ENCODE measurements around the gene HIVEP3. TPM values are rescaled to one million over a fixed set of nuclear protein-coding genes. Genes with fewer than 3 reads are reported as not detected.

HIVEP3 gene
- total RNA-seq, 2 donors from 2014 or later: 0.13 to 0.99 TPM

GRCh38 chr1:41639332-41639936, 279.3 kb downstream of the HIVEP3 start:
- DNase-seq: peak; percentile 54
- no peaks in the 10 kb centered on the region for H3K27me3 Mint-ChIP-seq (ENCODE audit: insufficient read depth)
- Histone ChIP-seq H3K9me3 (ENCODE audit: control insufficient read depth, low read length) (no peaks in the 10 kb centered on the region), H3K4me1 (ENCODE audit: control insufficient read depth, insufficient read depth, low read length) (no peaks in the 10 kb centered on the region), H3K27me3 (ENCODE audit: control insufficient read depth, insufficient read depth, low read length, poor library complexity, severe bottlenecking) (no peaks in the 10 kb centered on the region), H3K27ac (ENCODE audit: low read depth, low read length) (no peak overlapping the region), H3K36me3 (ENCODE audit: control insufficient read depth, insufficient read depth, low read length) (no peaks in the 10 kb centered on the region), H3K9ac (ENCODE audit: extremely low read depth, low read length, poor library complexity, severe bottlenecking) (no peak overlapping the region), H3K4me3 (ENCODE audit: low read length) (no peak overlapping the region)
- no peaks in the 10 kb centered on the region for H3K9me3 Mint-ChIP-seq
- no peak overlapping the region for H3K27ac Mint-ChIP-seq
- WGBS, 2 experiments (ENCODE audit: insufficient coverage in 1 of 2, insufficient read length in 1 of 2): 76 to 78% methylated on average over 4 to 10 of the region's 10 CpGs
- H3K36me3 Mint-ChIP-seq (ENCODE audit: low read depth): no peaks in the 10 kb centered on the region
- no peak for TF ChIP-seq CTCF (conservative IDR thresholded peaks at IDR 0.05)
- H3K4me3 Mint-ChIP-seq: no peak overlapping the region
- no peaks in the 10 kb centered on the region for H3K4me1 Mint-ChIP-seq

- no peaks in the 10 kb centered on the region for H3K36me3 ChIP-seq (ENCODE audit: control insufficient read depth, insufficient read depth, low read length)
- no peaks in the 10 kb centered on the region for H3K27me3 ChIP-seq (ENCODE audit: control insufficient read depth, insufficient read depth, low read length, poor library complexity, severe bottlenecking)
- WGBS, 2 experiments (ENCODE audit: insufficient coverage in 1 of 2, insufficient read length in 1 of 2): 84 to 86% methylated on average over 2 of the region's 4 CpGs
- no peaks in the 10 kb centered on the region for H3K9me3 ChIP-seq (ENCODE audit: control insufficient read depth, low read length)
- TF ChIP-seq CTCF (conservative IDR thresholded peaks at IDR 0.05): no peak
- Mint-ChIP-seq H3K9me3 (no peaks in the 10 kb centered on the region), H3K27me3 (ENCODE audit: insufficient read depth) (no peaks in the 10 kb centered on the region), H3K27ac (no peak overlapping the region), H3K4me1 (no peaks in the 10 kb centered on the region), H3K4me3 (no peak overlapping the region), H3K36me3 (ENCODE audit: low read depth) (no peaks in the 10 kb centered on the region)
- DNase-seq: peak; percentile 34
- no peak overlapping the region for H3K9ac ChIP-seq (ENCODE audit: extremely low read depth, low read length, poor library complexity, severe bottlenecking)
- no peak overlapping the region for H3K27ac ChIP-seq (ENCODE audit: low read depth, low read length)
- H3K4me3 ChIP-seq (ENCODE audit: low read length): no peak overlapping the region
- no peaks in the 10 kb centered on the region for H3K4me1 ChIP-seq (ENCODE audit: control insufficient read depth, insufficient read depth, low read length)
Measured at GRCh38 chr1:41638086-41639024, 280.4 kb downstream of the HIVEP3 start.

- H3K27ac ChIP-seq (ENCODE audit: low read depth, low read length): no peak overlapping the region
- H3K4me3 Mint-ChIP-seq: no peak overlapping the region
- no peak for TF ChIP-seq CTCF (conservative IDR thresholded peaks at IDR 0.05)
- H3K9me3 ChIP-seq (ENCODE audit: control insufficient read depth, low read length): no peaks in the 10 kb centered on the region
- no peaks in the 10 kb centered on the region for H3K27me3 ChIP-seq (ENCODE audit: control insufficient read depth, insufficient read depth, low read length, poor library complexity, severe bottlenecking)
- no peaks in the 10 kb centered on the region for H3K4me1 ChIP-seq (ENCODE audit: control insufficient read depth, insufficient read depth, low read length)
- H3K36me3 ChIP-seq (ENCODE audit: control insufficient read depth, insufficient read depth, low read length): no peaks in the 10 kb centered on the region
- no peaks in the 10 kb centered on the region for H3K36me3 Mint-ChIP-seq (ENCODE audit: low read depth)
- H3K27ac Mint-ChIP-seq: no peak overlapping the region
- H3K27me3 Mint-ChIP-seq (ENCODE audit: insufficient read depth): no peaks in the 10 kb centered on the region
- H3K4me1 Mint-ChIP-seq: no peaks in the 10 kb centered on the region
- no peak overlapping the region for H3K9ac ChIP-seq (ENCODE audit: extremely low read depth, low read length, poor library complexity, severe bottlenecking)
- no peak overlapping the region for H3K4me3 ChIP-seq (ENCODE audit: low read length)
- no peaks in the 10 kb centered on the region for H3K9me3 Mint-ChIP-seq
- 87 to 94% methylated on average over 5 to 7 of the region's 7 CpGs for WGBS, 2 experiments (ENCODE audit: insufficient coverage in 1 of 2, insufficient read length in 1 of 2)
- peak; percentile 15 for DNase-seq
Measured at GRCh38 chr1:41637367-41637766, 281.4 kb downstream of the HIVEP3 start.
